H9 (cell line): ENCODE measurements around the gene DDX24. TPM values are rescaled to one million over a fixed set of nuclear protein-coding genes. Genes with fewer than 3 reads are reported as not detected.

Source experiments
- DNase-seq: peaks from one replicate; pipeline ENCODE4 v3.0.0-alpha.2; 2017
- H2AFZ ChIP-seq: one replicate; pipeline ENCODE4 v1.6.1; 2013; ENCODE audit warnings: mild to moderate bottlenecking, low read length, control low read depth, moderate library complexity
- H2AK5ac ChIP-seq: 2 replicates; pipeline ENCODE4 v1.6.1; 2013; ENCODE audit warnings: low read length, control low read depth, mixed read lengths; ENCODE audit not compliant: insufficient read length
- H2BK120ac ChIP-seq: one replicate; pipeline ENCODE4 v1.6.1; 2013; ENCODE audit warnings: low read depth, mild to moderate bottlenecking, low read length, control low read depth, inconsistent platforms; ENCODE audit not compliant: poor library complexity, severe bottlenecking
- H2BK12ac ChIP-seq: 2 replicates; pipeline ENCODE4 v1.6.1; 2013; ENCODE audit warnings: low read length, control low read depth, mixed read lengths, low read depth; ENCODE audit not compliant: insufficient read length
- H2BK15ac ChIP-seq: 2 replicates; pipeline ENCODE4 v1.6.1; 2013; ENCODE audit warnings: low read depth, low read length, control low read depth
- H2BK20ac ChIP-seq: one replicate; pipeline ENCODE4 v1.6.1; 2013; ENCODE audit warnings: low read depth, mild to moderate bottlenecking, low read length, control low read depth, inconsistent platforms; ENCODE audit not compliant: poor library complexity, severe bottlenecking
- H2BK5ac ChIP-seq: 2 replicates; pipeline ENCODE4 v1.6.1; 2013; ENCODE audit warnings: low read length, control low read depth, mixed read lengths; ENCODE audit not compliant: insufficient read length
- H3K14ac ChIP-seq: 2 replicates; pipeline ENCODE4 v1.6.1; 2013; ENCODE audit warnings: low read length, control low read depth; ENCODE audit not compliant: insufficient read depth
- H3K18ac ChIP-seq: 2 replicates; pipeline ENCODE4 v1.6.1; 2013; ENCODE audit warnings: low read depth, mild to moderate bottlenecking, mixed read lengths, low read length, control low read depth; ENCODE audit not compliant: insufficient read length
- H3K23ac ChIP-seq: 2 replicates; pipeline ENCODE4 v1.6.1; 2013; ENCODE audit warnings: low read length, control low read depth, mixed read lengths, low read depth; ENCODE audit not compliant: insufficient read length
- H3K23me2 ChIP-seq: 2 replicates; pipeline ENCODE4 v1.6.1; 2013; ENCODE audit warnings: low read depth, mild to moderate bottlenecking, mixed read lengths, low read length, control low read depth; ENCODE audit not compliant: insufficient read length, poor library complexity, severe bottlenecking
- H3K27ac ChIP-seq: 2 replicates; pipeline ENCODE4 v1.5.1; 2013; ENCODE audit warnings: low read length, control low read depth, mixed read lengths, low read depth; ENCODE audit not compliant: insufficient read length
- H3K27me3 ChIP-seq: 2 replicates; pipeline ENCODE4 v1.6.1; 2013; ENCODE audit warnings: low read length, control low read depth, inconsistent platforms; ENCODE audit not compliant: insufficient read depth
- H3K4ac ChIP-seq: 2 replicates; pipeline ENCODE4 v1.6.1; 2013; ENCODE audit warnings: low read depth, mild to moderate bottlenecking, control low read depth, inconsistent platforms, low read length, moderate library complexity
- H3K4me1 ChIP-seq: 2 replicates; pipeline ENCODE4 v1.6.1; 2013; ENCODE audit warnings: low read length, control low read depth, inconsistent platforms; ENCODE audit not compliant: insufficient read depth
- H3K4me2 ChIP-seq: 2 replicates; pipeline ENCODE4 v1.6.1; 2013; ENCODE audit warnings: low read length, control low read depth, mixed read lengths; ENCODE audit not compliant: insufficient read length, insufficient read depth
- H3K56ac ChIP-seq: 2 replicates; pipeline ENCODE4 v1.6.1; 2013; ENCODE audit warnings: low read depth, mild to moderate bottlenecking, mixed read lengths, low read length, control low read depth; ENCODE audit not compliant: insufficient read length
- H3K79me1 ChIP-seq: 2 replicates; pipeline ENCODE4 v1.6.1; 2013; ENCODE audit warnings: low read depth, mild to moderate bottlenecking, moderate library complexity, low read length, control low read depth, inconsistent platforms; ENCODE audit not compliant: insufficient read depth, poor library complexity, severe bottlenecking
- H3K79me2 ChIP-seq: 2 replicates; pipeline ENCODE4 v1.6.1; 2013; ENCODE audit warnings: low read length, control low read depth, inconsistent platforms; ENCODE audit not compliant: insufficient read depth
- H3K9ac ChIP-seq: 2 replicates; pipeline ENCODE4 v1.6.1; 2013; ENCODE audit warnings: low read length, control low read depth, mixed read lengths; ENCODE audit not compliant: insufficient read length; ENCODE audit errors: extremely low read depth
- H3K9me3 ChIP-seq: one replicate; pipeline ENCODE4 v1.6.1; 2013; ENCODE audit warnings: low read depth, low read length, inconsistent platforms; ENCODE audit not compliant: control insufficient read depth
- H3T11ph ChIP-seq: one replicate; pipeline ENCODE4 v1.6.1; 2013; ENCODE audit warnings: mild to moderate bottlenecking, low read length, control low read depth, inconsistent platforms
- H4K20me1 ChIP-seq: one replicate; pipeline ENCODE4 v1.6.1; 2013; ENCODE audit not compliant: control insufficient read depth, insufficient read length, insufficient read depth
- H4K5ac ChIP-seq: 2 replicates; pipeline ENCODE4 v1.6.1; 2013; ENCODE audit warnings: low read depth, mild to moderate bottlenecking, mixed read lengths, low read length, control low read depth; ENCODE audit not compliant: insufficient read length
- H4K8ac ChIP-seq: replicated peaks from 2 replicates; pipeline ENCODE4 v1.6.1; 2013; ENCODE audit warnings: low read length, control low read depth, mixed read lengths, low read depth; ENCODE audit not compliant: insufficient read length
- H4K91ac ChIP-seq: 2 replicates; pipeline ENCODE4 v1.6.1; 2013; ENCODE audit warnings: low read depth, mild to moderate bottlenecking, moderate library complexity, mixed read lengths, low read length, control low read depth; ENCODE audit not compliant: insufficient read length
- H3K27ac Mint-ChIP-seq, 3 experiments: 2 replicates in 2 of 3; 3 replicates in 1 of 3; pipeline ENCODE4 v1.8.0; 2020 to 2021; ENCODE audit warnings: mixed read lengths in 3 of 3, mild to moderate bottlenecking in 1 of 3, moderate library complexity in 1 of 3
- H3K27me3 Mint-ChIP-seq: 2 replicates; pipeline ENCODE4 v1.8.0; 2021; ENCODE audit warnings: low read depth, mild to moderate bottlenecking, moderate library complexity, mixed read lengths
- H3K36me3 Mint-ChIP-seq, 3 experiments: 2 replicates in 2 of 3; 3 replicates in 1 of 3; pipeline ENCODE4 v1.8.0; 2020 to 2021; ENCODE audit warnings: low read depth in 3 of 3, mixed read lengths in 3 of 3; ENCODE audit not compliant: insufficient read depth in 1 of 3
- H3K4me1 Mint-ChIP-seq, 2 experiments: 2 replicates each; pipeline ENCODE4 v1.8.0; 2020; ENCODE audit warnings: mixed read lengths in 2 of 2
- H3K4me3 Mint-ChIP-seq, 2 experiments: 2 replicates in 1 of 2; 3 replicates in 1 of 2; pipeline ENCODE4 v1.8.0; 2020 to 2021; ENCODE audit warnings: mild to moderate bottlenecking in 2 of 2, mixed read lengths in 2 of 2, moderate library complexity in 1 of 2
- H3K9me3 Mint-ChIP-seq, 2 experiments: 2 replicates in 1 of 2; 3 replicates in 1 of 2; pipeline ENCODE4 v1.8.0; 2020; ENCODE audit warnings: mild to moderate bottlenecking in 2 of 2, mixed read lengths in 2 of 2, moderate library complexity in 1 of 2
- WGBS: extraction: QIAGEN DNeasy Blood & Tissue Kit; methylation state at CpG from one replicate; pipeline ENCODE4 v1.1.7; 2013; ENCODE audit warnings: missing lambda C conversion rate, low lambda C conversion rate, mixed read lengths; ENCODE audit not compliant: insufficient read length; ENCODE audit errors: extremely low coverage; 5-methylcytosine and 5-hydroxymethylcytosine counted together
- total RNA-seq: library from RNA; stranded (reverse); gene quantifications from 2 replicates; pipeline ENCODE4 v1.2.1, GENCODE V29; 2021
- TF ChIP-seq, protein P1 (sequence below): fragments of 200-600 bp; sonication (generic); conservative IDR thresholded peaks from 3 replicates; pipeline ENCODE4 v1.8.0; 2021; ENCODE audit warnings: antibody characterized with exemption, mild to moderate bottlenecking

The DDX24 gene
- total RNA-seq, 1 experiment from 2014 or later = 172 TPM

- Histone ChIP-seq H2BK12ac (no peak overlapping the region), H3K23me2 (no peaks in the 10 kb centered on the region), H3K27ac (no peak overlapping the region), H2BK5ac (no peak overlapping the region), H3K23ac (no peak overlapping the region), H4K91ac (no peak overlapping the region), H4K8ac (no peak overlapping the region), H2BK120ac (no peak overlapping the region), H3K79me2 (no peaks in the 10 kb centered on the region), H3K4ac (no peak overlapping the region), H3K79me1 (no peaks in the 10 kb centered on the region), H3K9me3 (no peaks in the 10 kb centered on the region), H4K20me1 (no peaks in the 10 kb centered on the region), H2AFZ (no peak overlapping the region), H3K56ac (no peak overlapping the region), H3K27me3 (no peaks in the 10 kb centered on the region), H2BK15ac (no peak overlapping the region), H3K4me2 (no peak overlapping the region), H3K4me1 (no peaks in the 10 kb centered on the region), H2BK20ac (no peak overlapping the region), H4K5ac (no peak overlapping the region), H3K14ac (no peak overlapping the region), H2AK5ac (no peak overlapping the region), H3K9ac (no peak overlapping the region), H3T11ph (no peak overlapping the region), H3K18ac (no peak overlapping the region)
- TF ChIP-seq, protein P1, sequence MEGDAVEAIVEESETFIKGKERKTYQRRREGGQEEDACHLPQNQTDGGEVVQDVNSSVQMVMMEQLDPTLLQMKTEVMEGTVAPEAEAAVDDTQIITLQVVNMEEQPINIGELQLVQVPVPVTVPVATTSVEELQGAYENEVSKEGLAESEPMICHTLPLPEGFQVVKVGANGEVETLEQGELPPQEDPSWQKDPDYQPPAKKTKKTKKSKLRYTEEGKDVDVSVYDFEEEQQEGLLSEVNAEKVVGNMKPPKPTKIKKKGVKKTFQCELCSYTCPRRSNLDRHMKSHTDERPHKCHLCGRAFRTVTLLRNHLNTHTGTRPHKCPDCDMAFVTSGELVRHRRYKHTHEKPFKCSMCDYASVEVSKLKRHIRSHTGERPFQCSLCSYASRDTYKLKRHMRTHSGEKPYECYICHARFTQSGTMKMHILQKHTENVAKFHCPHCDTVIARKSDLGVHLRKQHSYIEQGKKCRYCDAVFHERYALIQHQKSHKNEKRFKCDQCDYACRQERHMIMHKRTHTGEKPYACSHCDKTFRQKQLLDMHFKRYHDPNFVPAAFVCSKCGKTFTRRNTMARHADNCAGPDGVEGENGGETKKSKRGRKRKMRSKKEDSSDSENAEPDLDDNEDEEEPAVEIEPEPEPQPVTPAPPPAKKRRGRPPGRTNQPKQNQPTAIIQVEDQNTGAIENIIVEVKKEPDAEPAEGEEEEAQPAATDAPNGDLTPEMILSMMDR = no peak
- peak; percentile 3 for DNase-seq
- Mint-ChIP-seq H3K4me3 (no peak overlapping the region), H3K27ac (no peak overlapping the region), H3K9me3 (peaks cover 6 to 11% of the 10 kb centered on the region in 2 experiments; a peak in 2 of 5 replicates), H3K4me1 (no peaks in the 10 kb centered on the region), H3K27me3 (peaks cover 33% of the 10 kb centered on the region), H3K36me3 (no peaks in the 10 kb centered on the region)
- no CpG with 5 or more reads among the region's 3 CpGs for WGBS
These were observed 41.4 kb upstream of the DDX24 start for GRCh38 chr14:94122438-94122837.
